ENCODE results near the gene DHRS4L2.
"Not testable (repeated sequence)": the region's sequence is repeated elsewhere in the genome, so short reads cannot be mapped to it uniquely, and the experiment has no call there.

DHRS4L2 gene

GRCh38 chr14:23973178-23973577 lies 15.6 kb upstream of the DHRS4L2 start:
- not testable (repeated sequence) for DNase-seq (ENCODE audit: low spot score)

GRCh38 chr14:23974041-23974440 lies 14.7 kb upstream of the DHRS4L2 start:
- not testable (repeated sequence) for DNase-seq (ENCODE audit: low spot score)

GRCh38 chr14:23977208-23977607 lies 11.5 kb upstream of the DHRS4L2 start:
- DNase-seq (ENCODE audit: low spot score) = not testable (repeated sequence)

- not testable (repeated sequence) for DNase-seq (ENCODE audit: low spot score)
These were observed 6.5 kb upstream of the DHRS4L2 start for GRCh38 chr14:23981951-23982813.

GRCh38 chr14:23984891-23985602 lies 3.7 kb upstream of the DHRS4L2 start:
- DNase-seq (ENCODE audit: low spot score) = no peak

- DNase-seq (ENCODE audit: low spot score) = not testable (repeated sequence)
These were observed 514 bp upstream of the DHRS4L2 start for GRCh38 chr14:23988223-23988606.

GRCh38 chr14:23989734-23990445 lies 1.2 kb downstream of the DHRS4L2 start:
- not testable (repeated sequence) for DNase-seq (ENCODE audit: low spot score)

- DNase-seq (ENCODE audit: low spot score) = not testable (repeated sequence)
These were observed 2.2 kb downstream of the DHRS4L2 start for GRCh38 chr14:23990961-23991360.

GRCh38 chr14:23993042-23993441 lies 4.3 kb downstream of the DHRS4L2 start:
- DNase-seq (ENCODE audit: low spot score) = not testable (repeated sequence)

GRCh38 chr14:23996009-23996408 lies 7.3 kb downstream of the DHRS4L2 start:
- not testable (repeated sequence) for DNase-seq (ENCODE audit: low spot score)

GRCh38 chr14:23996825-23997224 lies 8.1 kb downstream of the DHRS4L2 start:
- DNase-seq (ENCODE audit: low spot score) = not testable (repeated sequence)

GRCh38 chr14:23999640-24000039 lies 10.9 kb downstream of the DHRS4L2 start:
- DNase-seq (ENCODE audit: low spot score) = not testable (repeated sequence)

GRCh38 chr14:24001078-24001477 lies 12.3 kb downstream of the DHRS4L2 start:
- DNase-seq (ENCODE audit: low spot score) = not testable (repeated sequence)

GRCh38 chr14:24001679-24002078 lies 12.9 kb downstream of the DHRS4L2 start:
- DNase-seq (ENCODE audit: low spot score) = not testable (repeated sequence)

- DNase-seq (ENCODE audit: low spot score) = not testable (repeated sequence)
These were observed 17.7 kb downstream of the DHRS4L2 start for GRCh38 chr14:24006471-24006816.

GRCh38 chr14:24006817-24007652 lies 18.3 kb downstream of the DHRS4L2 start:
- DNase-seq (ENCODE audit: low spot score) = not testable (repeated sequence)

- no peak for DNase-seq (ENCODE audit: low spot score)
These were observed 22.3 kb downstream of the DHRS4L2 start for GRCh38 chr14:24011051-24011450.

- not testable (repeated sequence) for DNase-seq (ENCODE audit: low spot score)
These were observed 24.1 kb downstream of the DHRS4L2 start for GRCh38 chr14:24012726-24013273.

GRCh38 chr14:24013654-24014514 lies 25.2 kb downstream of the DHRS4L2 start:
- peak; percentile 69 for DNase-seq (ENCODE audit: low spot score)

GRCh38 chr14:24015745-24016144 lies 27.0 kb downstream of the DHRS4L2 start:
- DNase-seq (ENCODE audit: low spot score) = not testable (repeated sequence)
